T-helper 2 cell treated with Interferon-gamma antibody and Interleukin-4, amounts not matched to agents 5 μg/mL and 100 μg/mL, for 36 hours (primary cell): ENCODE measurements around the gene CDKN2AIP.
"Not testable (repeated sequence)": the region's sequence is repeated elsewhere in the genome, so short reads cannot be mapped to it uniquely, and the experiment has no call there.

Source experiments
- DNase-seq: peaks from one replicate; pipeline ENCODE4 v3.0.0; 2021; ENCODE audit warnings: low spot score
- H3K27ac Mint-ChIP-seq: one replicate; pipeline ENCODE4 v1.8.0; 2021; ENCODE audit warnings: mild to moderate bottlenecking, mixed read lengths
- H3K27me3 Mint-ChIP-seq: one replicate; pipeline ENCODE4 v1.8.0; 2021; ENCODE audit warnings: low read depth, mixed read lengths
- H3K36me3 Mint-ChIP-seq: one replicate; pipeline ENCODE4 v1.8.0; 2021; ENCODE audit warnings: low read depth, mixed read lengths
- H3K4me1 Mint-ChIP-seq: one replicate; pipeline ENCODE4 v1.8.0; 2021; ENCODE audit warnings: low read depth, mixed read lengths
- H3K4me3 Mint-ChIP-seq: one replicate; pipeline ENCODE4 v1.8.0; 2022; ENCODE audit warnings: mild to moderate bottlenecking, moderate library complexity, mixed read lengths
- H3K9me3 Mint-ChIP-seq: one replicate; pipeline ENCODE4 v1.8.0; 2021; ENCODE audit warnings: mixed read lengths

The CDKN2AIP gene

DNA sequence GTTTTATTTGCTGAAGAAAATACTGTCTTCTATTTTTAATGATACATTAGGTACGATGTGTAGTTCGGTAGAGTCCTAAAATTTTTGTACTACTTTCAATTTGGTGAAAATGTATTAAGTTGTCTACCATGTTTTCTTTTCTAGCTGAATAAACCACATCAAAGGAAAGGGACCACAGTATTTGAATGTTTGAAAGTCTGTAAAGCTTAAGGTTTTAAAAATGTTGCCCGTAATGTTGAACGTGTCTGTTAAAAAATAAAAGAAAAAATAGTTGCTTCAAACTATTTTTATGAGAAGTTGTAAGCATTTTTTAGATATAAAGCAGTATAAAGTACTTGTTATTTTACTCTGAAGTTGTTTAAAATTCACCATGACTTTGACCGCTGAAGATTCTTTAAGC is 3.2 kb downstream of the CDKN2AIP start:
- DNase-seq = no peak
- peaks cover 45% of the 10 kb centered on the region for H3K4me1 Mint-ChIP-seq
- peak overlapping the region; percentile 97 for H3K4me3 Mint-ChIP-seq
- H3K27ac Mint-ChIP-seq = no peak overlapping the region
- H3K27me3 Mint-ChIP-seq = no peaks in the 10 kb centered on the region
- no peaks in the 10 kb centered on the region for H3K9me3 Mint-ChIP-seq
- peaks cover 61% of the 10 kb centered on the region for H3K36me3 Mint-ChIP-seq

DNA sequence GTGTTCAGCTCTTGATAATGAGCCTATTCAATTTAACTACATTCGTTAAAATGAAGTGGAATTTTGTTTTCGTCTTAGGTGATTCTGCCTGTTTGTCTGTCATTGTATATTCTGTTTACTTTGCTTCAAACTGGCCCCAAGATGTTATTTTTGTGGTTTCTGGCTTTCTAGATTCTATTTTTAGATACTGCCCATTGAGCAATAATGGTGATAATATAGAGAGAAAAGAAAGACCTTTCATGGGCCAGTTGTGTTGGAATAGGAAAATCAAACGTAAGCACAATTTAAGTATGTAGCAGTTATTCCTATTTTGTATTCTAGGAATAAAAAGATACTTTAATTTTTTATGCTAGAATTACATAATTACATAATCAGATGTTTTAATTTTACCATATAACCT is 4.0 kb downstream of the CDKN2AIP start:
- H3K4me1 Mint-ChIP-seq = peaks cover 40% of the 10 kb centered on the region
- no peak for DNase-seq
- no peaks in the 10 kb centered on the region for H3K9me3 Mint-ChIP-seq
- H3K4me3 Mint-ChIP-seq = peak overlapping the region; percentile 97
- peaks cover 63% of the 10 kb centered on the region for H3K36me3 Mint-ChIP-seq
- no peaks in the 10 kb centered on the region for H3K27me3 Mint-ChIP-seq
- H3K27ac Mint-ChIP-seq = no peak overlapping the region

DNA sequence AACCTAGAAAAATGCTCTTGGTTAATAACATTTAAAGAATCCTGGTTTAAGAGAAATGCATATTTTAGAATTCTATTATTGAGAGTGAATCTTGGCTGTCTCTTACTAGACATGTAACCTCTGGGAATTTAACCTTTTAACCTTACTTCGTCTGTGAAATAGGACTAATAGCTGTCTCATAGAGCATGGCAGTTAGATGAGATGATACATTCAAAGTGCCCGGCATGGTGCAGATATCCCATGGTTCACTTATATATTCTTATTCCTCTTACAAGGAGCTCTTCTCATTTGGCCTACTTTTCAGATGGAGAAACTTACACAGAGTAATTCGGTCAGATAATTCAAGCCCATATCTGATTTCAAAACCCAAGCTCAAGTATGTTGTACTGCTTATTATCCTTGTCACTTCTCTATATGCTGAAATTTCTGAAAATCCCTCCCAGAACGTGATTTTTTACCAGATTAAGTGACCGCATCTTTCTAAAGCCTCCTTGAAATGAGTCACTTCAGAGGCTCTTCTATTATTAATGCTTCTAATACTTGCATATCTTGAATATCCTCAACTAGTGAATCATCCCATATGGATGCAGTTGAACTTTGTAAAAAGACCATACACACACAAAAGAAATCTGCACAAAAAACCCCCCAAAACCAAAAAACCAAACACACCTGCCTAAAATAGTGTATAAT is 4.9 kb downstream of the CDKN2AIP start:
- Mint-ChIP-seq H3K27me3 (no peaks in the 10 kb centered on the region), H3K4me3 (no peak overlapping the region), H3K36me3 (peaks cover 65% of the 10 kb centered on the region), H3K27ac (no peak overlapping the region), H3K4me1 (peaks cover 38% of the 10 kb centered on the region), H3K9me3 (no peaks in the 10 kb centered on the region)
- no peak for DNase-seq

DNA sequence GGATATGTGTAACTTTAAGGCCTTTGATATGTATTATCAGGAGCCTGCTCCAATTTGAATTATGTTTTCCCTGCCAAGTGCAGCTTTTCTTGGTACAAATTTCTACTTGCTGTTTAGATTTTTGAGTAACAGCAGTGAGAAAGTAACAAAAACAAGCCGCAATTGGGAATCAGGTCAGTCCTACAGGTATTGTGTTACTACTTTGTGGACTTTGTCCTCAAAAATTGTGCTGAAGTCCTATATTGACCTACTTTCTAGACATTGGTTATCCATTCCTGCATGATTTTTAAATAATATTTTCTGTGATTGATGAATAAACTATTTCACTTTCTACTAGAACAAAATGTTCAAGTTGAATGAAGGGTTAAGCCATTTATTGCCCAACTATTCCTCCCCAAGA is 5.7 kb downstream of the CDKN2AIP start:
- no peak overlapping the region for H3K4me3 Mint-ChIP-seq
- H3K9me3 Mint-ChIP-seq = no peaks in the 10 kb centered on the region
- no peak overlapping the region for H3K27ac Mint-ChIP-seq
- H3K4me1 Mint-ChIP-seq = peaks cover 44% of the 10 kb centered on the region
- no peaks in the 10 kb centered on the region for H3K27me3 Mint-ChIP-seq
- no peak for DNase-seq
- peaks cover 64% of the 10 kb centered on the region for H3K36me3 Mint-ChIP-seq

DNA sequence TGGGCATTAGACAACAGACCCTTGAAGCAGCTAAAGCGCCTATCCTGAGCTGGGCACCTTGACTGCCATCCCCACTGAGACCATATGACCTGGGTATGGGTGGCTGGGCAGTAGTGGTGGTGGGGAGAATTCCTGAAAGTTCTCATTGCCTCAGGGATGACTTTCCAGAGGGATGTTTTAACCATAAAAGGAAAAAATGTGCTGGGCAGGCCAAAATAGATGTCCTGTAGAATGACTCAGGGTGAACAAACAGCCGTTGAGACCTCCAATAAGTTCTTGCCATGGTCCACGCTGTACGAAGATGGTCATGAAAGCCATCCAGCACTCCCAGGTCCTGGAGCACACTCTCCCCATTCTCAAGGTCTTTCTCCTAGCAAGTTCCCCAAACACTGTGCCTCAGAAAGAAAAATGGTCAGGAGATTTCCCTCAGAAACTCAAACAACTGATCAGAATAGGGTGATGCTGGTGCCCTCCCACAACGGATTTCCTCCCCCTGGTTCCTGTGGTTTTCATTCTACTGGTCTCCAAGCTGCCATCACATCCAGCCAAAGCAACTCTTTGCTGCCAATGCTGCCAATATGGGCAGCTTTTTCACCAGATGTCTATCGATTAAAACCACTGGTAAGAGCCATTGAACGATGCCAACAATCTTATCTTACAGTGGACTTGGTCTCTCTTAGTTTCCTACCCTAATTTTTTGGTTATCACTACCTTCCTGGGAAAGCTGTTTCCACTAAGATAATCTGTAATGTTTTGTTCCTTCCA is 11.2 kb downstream of the CDKN2AIP start:
- Mint-ChIP-seq H3K4me3 (peak overlapping the region; percentile 49), H3K36me3 (peaks cover 31% of the 10 kb centered on the region), H3K9me3 (no peaks in the 10 kb centered on the region), H3K27me3 (no peaks in the 10 kb centered on the region), H3K27ac (peak overlapping the region; percentile 74), H3K4me1 (peaks cover 20% of the 10 kb centered on the region)
- DNase-seq = no peak

DNA sequence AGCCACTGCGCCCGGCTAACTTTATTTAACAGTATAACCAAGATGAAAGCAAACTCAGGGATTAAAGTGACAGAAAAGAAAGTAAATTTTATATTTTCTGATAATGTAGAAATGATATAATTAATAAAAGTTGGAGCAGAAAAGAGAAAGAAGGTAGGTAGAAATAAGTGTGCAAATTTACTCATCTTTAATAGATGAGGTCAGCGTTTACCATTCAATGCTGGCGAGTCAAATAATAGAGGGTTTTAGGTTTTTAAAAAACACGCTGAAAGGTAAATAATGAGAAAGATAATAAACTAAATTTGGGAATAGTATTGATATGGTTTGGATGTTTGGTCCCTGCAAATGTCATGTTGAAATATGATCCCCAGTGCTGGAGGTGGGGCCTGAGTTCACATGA is 13.6 kb downstream of the CDKN2AIP start:
- Mint-ChIP-seq H3K36me3 (peaks cover 17% of the 10 kb centered on the region), H3K4me1 (peaks cover 17% of the 10 kb centered on the region), H3K9me3 (no peaks in the 10 kb centered on the region), H3K4me3 (no peak overlapping the region), H3K27me3 (no peaks in the 10 kb centered on the region), H3K27ac (no peak overlapping the region)
- no peak for DNase-seq

DNA sequence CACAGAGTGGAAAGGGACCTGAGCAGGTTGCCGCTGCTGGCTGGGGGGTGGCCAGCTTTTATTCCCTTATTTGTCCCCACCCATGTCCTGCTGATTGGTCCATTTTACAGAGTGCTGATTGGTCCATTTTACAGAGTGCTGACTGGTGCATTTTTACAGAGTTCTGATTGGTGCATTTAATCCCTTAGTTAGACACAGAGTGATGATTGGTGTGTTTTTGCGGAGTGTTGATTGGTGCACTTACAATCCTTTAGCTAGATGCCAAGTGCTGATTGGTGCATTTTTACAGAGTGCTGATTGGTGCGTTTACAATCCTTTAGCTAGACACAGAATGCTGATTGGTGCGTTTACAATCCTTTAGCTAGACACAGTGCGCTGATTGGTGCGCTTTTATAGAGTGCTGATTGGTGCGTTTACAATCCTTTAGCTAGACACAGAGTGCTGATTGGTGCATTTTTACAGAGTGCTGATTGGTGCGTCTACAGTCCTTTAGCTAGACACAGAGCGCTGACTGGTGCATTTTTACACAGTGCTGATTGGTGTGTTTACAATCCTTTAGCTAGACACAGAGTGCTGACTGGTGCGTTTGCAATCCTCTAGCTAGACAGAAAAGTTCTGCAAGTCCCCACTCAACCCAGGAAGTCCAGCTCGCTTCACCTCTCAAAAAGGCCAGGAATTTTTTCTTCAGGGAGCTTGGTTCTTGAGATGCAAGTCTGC is 19.6 kb downstream of the CDKN2AIP start:
- H3K27me3 Mint-ChIP-seq, H3K36me3 Mint-ChIP-seq, H3K4me1 Mint-ChIP-seq, H3K9me3 Mint-ChIP-seq, H3K4me3 Mint-ChIP-seq, DNase-seq, H3K27ac Mint-ChIP-seq: not testable (repeated sequence)

DNA sequence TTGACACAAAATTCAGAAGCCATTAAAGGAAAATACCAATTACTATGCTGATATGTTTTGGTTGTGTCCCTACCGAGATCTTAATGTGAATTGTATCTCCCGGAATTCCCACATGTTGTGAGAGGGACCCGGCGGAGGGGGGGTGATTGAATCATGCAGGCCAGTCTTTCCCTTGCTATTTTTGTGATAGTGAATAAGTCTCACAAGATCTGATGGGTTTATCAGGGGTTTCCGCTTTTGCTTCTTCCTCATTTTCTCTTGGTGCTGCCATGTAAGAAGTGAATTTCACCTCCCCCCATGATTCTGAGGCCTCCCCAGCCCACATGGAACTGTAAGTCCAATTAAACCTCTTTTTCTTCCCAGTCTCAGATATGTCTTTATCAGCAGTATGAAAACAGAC is 21.4 kb downstream of the CDKN2AIP start:
- not testable (repeated sequence) for H3K27me3 Mint-ChIP-seq, DNase-seq, H3K9me3 Mint-ChIP-seq, H3K36me3 Mint-ChIP-seq, H3K4me3 Mint-ChIP-seq, H3K27ac Mint-ChIP-seq, H3K4me1 Mint-ChIP-seq

DNA sequence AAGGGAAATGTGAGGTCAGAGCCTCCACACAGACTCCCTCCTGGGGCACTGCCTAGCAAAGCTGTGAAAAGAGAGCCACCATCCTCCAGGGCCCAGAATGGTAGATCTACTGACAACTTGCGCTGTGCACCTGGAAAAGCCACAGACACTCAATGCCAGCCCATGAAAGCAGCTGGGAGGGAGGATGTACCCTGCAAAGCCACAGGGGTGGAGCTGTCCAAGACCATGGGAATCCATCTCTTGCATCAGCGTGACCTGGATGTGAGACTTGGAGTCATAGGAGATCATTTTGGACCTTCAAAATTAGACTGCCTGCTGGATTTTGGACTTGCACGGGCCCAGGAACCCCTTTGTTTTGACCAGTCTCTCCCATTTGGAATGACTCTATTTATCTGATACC is 22.8 kb downstream of the CDKN2AIP start:
- H3K36me3 Mint-ChIP-seq = no peaks in the 10 kb centered on the region
- no peak overlapping the region for H3K27ac Mint-ChIP-seq
- no peak overlapping the region for H3K4me3 Mint-ChIP-seq
- H3K9me3 Mint-ChIP-seq = no peaks in the 10 kb centered on the region
- H3K27me3 Mint-ChIP-seq = peaks cover 6% of the 10 kb centered on the region
- no peak for DNase-seq
- H3K4me1 Mint-ChIP-seq = peaks cover under 1% of the 10 kb centered on the region

DNA sequence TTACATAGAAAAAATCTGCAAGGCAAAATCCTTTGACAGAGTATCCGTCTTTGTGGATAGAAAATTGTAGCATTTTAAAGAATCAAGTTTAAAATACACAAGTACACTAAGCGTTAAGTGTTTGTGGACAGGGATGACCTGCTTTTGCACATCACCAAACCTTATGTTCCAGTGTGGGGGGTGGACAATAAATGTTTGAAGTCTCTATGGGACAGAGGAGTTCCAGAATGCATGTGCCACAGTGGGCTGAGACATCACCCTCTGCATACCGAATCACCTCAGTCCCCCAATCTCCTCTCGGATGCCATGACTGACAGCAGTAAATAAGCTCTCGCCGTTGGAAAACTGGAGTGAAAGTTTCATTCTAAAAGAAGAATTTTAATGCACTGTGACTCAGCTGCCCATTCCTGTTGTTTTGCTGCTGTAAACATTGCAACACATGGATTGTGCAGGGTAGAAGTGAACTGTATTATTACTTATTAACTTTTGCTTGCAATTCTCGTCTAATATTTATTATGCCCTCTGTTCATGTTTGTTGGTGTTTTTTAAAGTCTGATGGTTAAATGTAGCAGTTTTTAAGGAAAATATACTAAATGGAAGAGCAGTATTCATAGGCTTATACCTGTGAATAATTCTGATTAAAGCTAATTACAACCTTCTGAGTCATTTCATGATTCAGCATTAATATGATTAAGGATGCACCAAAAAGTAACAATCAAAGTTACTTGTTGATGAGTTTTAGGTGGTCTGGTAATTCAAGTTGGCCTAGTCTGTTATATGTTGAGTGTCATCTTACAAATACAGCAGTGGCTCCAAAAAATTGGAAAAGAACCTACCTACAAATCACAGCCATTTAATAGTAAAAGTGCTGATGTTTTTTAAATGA is 24.0 kb downstream of the CDKN2AIP start:
- no peak overlapping the region for H3K4me3 Mint-ChIP-seq
- no peaks in the 10 kb centered on the region for H3K36me3 Mint-ChIP-seq
- H3K4me1 Mint-ChIP-seq = peaks cover 4% of the 10 kb centered on the region
- H3K27me3 Mint-ChIP-seq = peaks cover 6% of the 10 kb centered on the region
- no peaks in the 10 kb centered on the region for H3K9me3 Mint-ChIP-seq
- no peak for DNase-seq
- H3K27ac Mint-ChIP-seq = no peak overlapping the region

DNA sequence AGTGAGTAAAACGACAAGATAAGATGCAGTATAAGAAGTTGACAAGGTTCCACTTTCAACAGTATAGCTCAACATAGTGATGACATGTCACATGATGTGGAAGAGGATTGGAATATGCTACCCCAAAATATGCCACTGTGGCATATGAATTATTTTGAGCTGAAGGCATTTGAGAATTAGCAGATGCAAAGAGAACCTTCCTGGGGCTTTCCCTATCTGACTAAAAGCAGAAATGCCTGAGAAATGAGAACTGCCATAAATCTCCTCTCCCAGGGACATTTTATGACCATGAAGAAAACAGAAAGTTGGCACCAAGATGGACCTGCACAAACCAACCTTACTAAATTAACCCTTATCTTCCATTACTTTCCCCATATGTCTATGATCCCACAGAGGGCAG is 24.8 kb downstream of the CDKN2AIP start:
- no peak overlapping the region for H3K4me3 Mint-ChIP-seq
- H3K27me3 Mint-ChIP-seq = peaks cover 6% of the 10 kb centered on the region
- no peak overlapping the region for H3K27ac Mint-ChIP-seq
- H3K4me1 Mint-ChIP-seq = peaks cover 4% of the 10 kb centered on the region
- H3K9me3 Mint-ChIP-seq = no peaks in the 10 kb centered on the region
- H3K36me3 Mint-ChIP-seq = no peaks in the 10 kb centered on the region
- no peak for DNase-seq

DNA sequence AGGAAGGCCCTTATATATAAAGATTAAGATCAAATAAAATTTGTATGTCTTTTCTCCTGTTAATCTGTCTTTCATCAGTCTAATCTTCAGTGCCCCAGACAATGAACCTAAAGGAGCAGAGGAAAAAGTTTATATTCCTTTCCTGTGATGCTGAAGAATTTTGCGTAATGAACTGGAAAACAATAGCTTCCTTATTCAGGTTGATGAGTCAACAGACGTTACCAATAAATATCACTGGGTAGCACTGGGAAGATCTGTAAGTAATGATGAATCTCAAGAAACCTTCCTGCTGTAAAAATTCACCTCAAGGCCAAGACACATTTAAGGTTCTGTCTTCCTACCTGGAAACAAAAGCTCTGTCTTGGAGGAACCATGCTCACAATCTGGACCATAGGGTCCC is 25.5 kb downstream of the CDKN2AIP start:
- no peak for DNase-seq
- no peaks in the 10 kb centered on the region for H3K9me3 Mint-ChIP-seq
- H3K27ac Mint-ChIP-seq = no peak overlapping the region
- no peaks in the 10 kb centered on the region for H3K36me3 Mint-ChIP-seq
- H3K4me3 Mint-ChIP-seq = no peak overlapping the region
- peaks cover 4% of the 10 kb centered on the region for H3K4me1 Mint-ChIP-seq
- H3K27me3 Mint-ChIP-seq = peaks cover 6% of the 10 kb centered on the region

DNA sequence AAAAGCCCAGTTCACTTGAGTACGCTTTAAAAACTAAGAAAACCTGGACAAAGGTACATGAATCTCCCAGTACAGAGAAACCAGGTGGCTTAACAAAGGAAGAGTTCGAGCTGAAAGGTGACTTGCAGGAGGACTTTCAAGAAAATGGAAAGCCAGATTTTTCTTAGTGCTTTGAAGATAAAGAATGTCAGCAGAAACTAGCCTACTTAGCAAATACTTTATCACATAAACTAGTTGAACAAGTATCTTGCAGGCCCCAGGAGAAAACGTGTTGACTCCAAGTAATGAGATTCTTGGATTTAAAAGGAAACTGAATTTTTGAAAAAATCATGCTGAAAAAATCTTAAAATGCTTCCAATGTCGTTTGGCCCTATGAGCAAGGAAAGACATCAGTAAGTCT is 26.4 kb downstream of the CDKN2AIP start:
- Mint-ChIP-seq H3K27ac (no peak overlapping the region), H3K27me3 (peaks cover 6% of the 10 kb centered on the region), H3K36me3 (no peaks in the 10 kb centered on the region), H3K9me3 (no peaks in the 10 kb centered on the region), H3K4me3 (no peak overlapping the region), H3K4me1 (peaks cover 4% of the 10 kb centered on the region)
- DNase-seq = no peak
